HG02763 (cell line): ENCODE results near the gene STN1.
"Not testable (repeated sequence)": the region's sequence is repeated elsewhere in the genome, so short reads cannot be mapped to it uniquely, and the experiment has no call there.

Experiments used
- ATAC-seq: cut with Tn5 transposase; IDR thresholded peaks from one replicate; pipeline ENCODE4 v1.9.1; 2021; ENCODE audit warnings: mild to moderate bottlenecking, moderate library complexity; ENCODE audit not compliant: unreplicated experiment

The STN1 gene

DNA sequence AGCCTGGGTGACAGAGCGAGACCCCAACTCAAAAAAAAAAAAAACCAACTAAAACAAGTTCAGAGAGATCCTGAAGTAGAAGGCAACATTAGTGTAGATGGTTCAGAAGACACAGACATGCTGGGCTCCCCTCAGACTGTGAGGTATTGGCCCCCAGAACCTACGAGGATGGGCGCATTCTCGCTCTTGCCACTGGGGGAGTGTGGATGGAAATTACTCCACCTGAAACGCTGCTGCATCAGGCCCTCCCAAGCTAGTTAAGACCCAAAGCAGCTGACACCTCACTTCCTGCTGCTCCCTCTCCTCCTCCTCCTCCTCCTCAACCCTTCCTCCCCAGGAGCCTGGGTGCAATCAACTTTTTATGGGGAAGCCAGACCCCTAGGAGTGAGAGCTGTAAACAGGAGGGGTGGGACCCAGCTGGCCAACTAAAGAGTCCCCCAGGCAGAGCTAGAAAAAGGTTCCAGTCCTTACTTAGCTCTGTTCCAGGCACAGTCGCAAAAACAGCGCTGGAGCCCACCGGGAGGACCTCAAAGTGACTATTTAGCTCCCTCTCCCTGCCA, 70.0 kb downstream of the STN1 start:
- no peak for ATAC-seq

GRCh38 chr10:103847346-103847745, 70.6 kb downstream of the STN1 start:
- no peak for ATAC-seq

- no peak for ATAC-seq
Measured at GRCh38 chr10:103845972-103846371, 72.0 kb downstream of the STN1 start.

DNA sequence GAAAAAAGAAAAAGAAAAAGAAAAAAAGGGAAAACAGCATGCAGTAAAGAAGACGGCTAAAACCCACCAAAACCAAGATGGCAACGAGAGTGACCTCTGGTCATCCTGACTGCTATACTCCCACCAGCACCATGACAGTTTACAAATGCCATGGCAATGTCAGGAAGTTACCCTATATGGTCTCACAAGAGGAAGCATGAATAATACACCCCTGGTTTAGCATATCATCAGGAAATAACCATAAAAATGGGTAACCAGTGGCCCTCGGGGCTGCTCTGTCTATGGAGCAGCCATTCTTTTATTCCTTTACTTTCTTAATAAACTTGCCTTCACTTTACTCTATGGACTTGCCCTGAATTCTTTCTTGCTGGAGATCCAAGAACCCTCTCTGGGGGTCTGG, 72.6 kb downstream of the STN1 start:
- ATAC-seq = not testable (repeated sequence)

GRCh38 chr10:103843854-103844570, 74.0 kb downstream of the STN1 start:
- ATAC-seq = no peak

- ATAC-seq = no peak
Measured at GRCh38 chr10:103843045-103843444, 74.9 kb downstream of the STN1 start.

GRCh38 chr10:103842605-103843004, 75.4 kb downstream of the STN1 start:
- no peak for ATAC-seq

GRCh38 chr10:103841519-103841918, 76.5 kb downstream of the STN1 start:
- no peak for ATAC-seq

- no peak for ATAC-seq
Measured at GRCh38 chr10:103840740-103841070, 77.3 kb downstream of the STN1 start.

- no peak for ATAC-seq
Measured at GRCh38 chr10:103839872-103840739, 77.9 kb downstream of the STN1 start.

DNA sequence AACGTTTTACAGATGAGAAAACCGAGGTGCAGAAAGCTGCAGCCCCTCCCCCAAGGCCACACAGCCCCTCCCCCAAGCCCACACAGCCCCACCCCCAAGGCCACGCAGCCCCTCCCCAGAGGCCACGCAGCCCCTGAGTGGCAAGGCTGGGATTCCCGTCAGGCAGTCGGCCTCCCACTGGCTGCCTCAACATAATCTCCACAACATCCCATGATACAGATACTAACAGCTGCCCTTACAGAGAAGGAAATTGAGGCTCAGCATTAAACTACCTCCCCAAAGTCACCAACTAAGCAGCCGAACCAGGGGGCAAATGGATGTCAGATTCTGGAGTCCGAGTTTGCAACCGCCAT, 78.5 kb downstream of the STN1 start:
- no peak for ATAC-seq

GRCh38 chr10:103838862-103839518, 79.0 kb downstream of the STN1 start:
- no peak for ATAC-seq

- ATAC-seq = no peak
Measured at GRCh38 chr10:103838070-103838395, 80.0 kb downstream of the STN1 start.

GRCh38 chr10:103837370-103838069, 80.5 kb downstream of the STN1 start:
- ATAC-seq = no peak

GRCh38 chr10:103836861-103837260, 81.1 kb downstream of the STN1 start:
- no peak for ATAC-seq

- ATAC-seq = no peak
Measured at GRCh38 chr10:103836273-103836672, 81.7 kb downstream of the STN1 start.

- no peak for ATAC-seq
Measured at GRCh38 chr10:103835096-103836050, 82.6 kb downstream of the STN1 start.

- no peak for ATAC-seq
Measured at GRCh38 chr10:103834436-103835095, 83.4 kb downstream of the STN1 start.

DNA sequence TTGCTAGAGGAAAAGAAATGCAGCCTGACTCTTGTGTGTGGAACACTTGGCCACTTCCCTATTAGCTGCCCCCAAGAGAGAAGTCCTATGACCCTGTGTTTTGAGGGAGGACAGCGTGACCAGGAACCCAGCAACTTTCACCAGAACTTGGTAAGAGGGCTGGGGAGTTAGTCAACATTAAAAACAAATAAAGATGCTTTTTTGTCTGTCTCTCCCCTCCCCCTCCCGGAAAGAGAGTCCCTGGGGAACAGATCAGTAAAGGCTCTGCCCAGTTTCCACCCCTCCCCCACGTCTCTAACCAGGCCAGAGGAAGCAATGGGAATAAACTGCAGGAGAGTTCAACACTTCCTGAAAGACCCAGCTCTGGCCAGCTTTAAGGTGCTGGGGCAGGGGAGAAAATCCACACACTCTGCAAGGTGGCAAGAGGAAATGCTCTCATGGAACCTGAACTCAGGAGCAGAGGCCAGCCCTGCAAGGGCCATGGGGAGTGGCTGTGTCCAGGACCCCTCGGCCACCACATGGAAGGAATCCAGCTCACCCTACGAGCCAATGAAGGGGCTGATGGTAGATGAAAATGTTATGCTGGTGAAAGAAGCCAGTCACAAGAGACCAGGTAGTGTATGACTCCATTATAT, 84.1 kb downstream of the STN1 start:
- no peak for ATAC-seq
